K562 (cell line): ENCODE data around the gene ZDHHC19. TPM values are rescaled to one million over a fixed set of nuclear protein-coding genes. Genes with fewer than 3 reads are reported as not detected.
A peak's percentile ranks its signal among the peaks of the same experiment; 100 is the strongest.

Source experiments
- FOS ChIP-seq: IDR thresholded peaks from 3 replicates; pipeline ENCODE4 v1.6.1; 2011; ENCODE audit not compliant: insufficient read length; ENCODE audit errors: extremely low read depth
- HDAC2 ChIP-seq: fragments of 450-650 bp; IDR thresholded peaks from 2 replicates; pipeline ENCODE4 v1.6.1; 2016; ENCODE audit warnings: mild to moderate bottlenecking
- KLF6 ChIP-seq: fragments of 250-450 bp; sonication (Bioruptor Pico); IDR thresholded peaks from 2 replicates; pipeline ENCODE4 v1.4.0; 2020; ENCODE audit warnings: mild to moderate bottlenecking, moderate library complexity, borderline replicate concordance
- MTA2 ChIP-seq: fragments of 450-650 bp; IDR thresholded peaks from 2 replicates; pipeline ENCODE4 v1.6.1; 2016; ENCODE audit warnings: low read depth
- NEUROD1 ChIP-seq: fragments of 150-350 bp; IDR thresholded peaks from 2 replicates; pipeline ENCODE4 v1.6.1; 2014; ENCODE audit warnings: borderline replicate concordance, low read length, low read depth; ENCODE audit not compliant: partially characterized antibody
- NR2C1 ChIP-seq, 2 experiments: fragments of 450-650 bp; IDR thresholded peaks; 2 replicates each; pipeline ENCODE4 v1.6.1; 2017; ENCODE audit warnings: mild to moderate bottlenecking in 2 of 2, antibody characterized with exemption in 1 of 2, inconsistent platforms in 1 of 2, missing compliant biosample characterization in 1 of 2, missing genetic modification characterization in 1 of 2
- PCBP2 ChIP-seq: fragments of 200-400 bp; formaldehyde crosslinking; IDR thresholded peaks from 2 replicates; pipeline ENCODE4 v1.6.1; 2018; ENCODE audit warnings: low read length, low read depth, mild to moderate bottlenecking, moderate library complexity; ENCODE audit not compliant: poor library complexity, severe bottlenecking
- PTTG1 ChIP-seq: fragments of 450-650 bp; IDR thresholded peaks from 2 replicates; pipeline ENCODE4 v1.6.1; 2016; ENCODE audit warnings: low read depth, mild to moderate bottlenecking, missing genetic modification characterization, missing compliant biosample characterization
- PYGO2 ChIP-seq: fragments of 450-650 bp; IDR thresholded peaks from 2 replicates; pipeline ENCODE4 v1.6.1; 2016; ENCODE audit warnings: mild to moderate bottlenecking, missing genetic modification characterization, moderate library complexity, missing compliant biosample characterization
- RBM34 ChIP-seq: fragments of 200-400 bp; formaldehyde crosslinking; IDR thresholded peaks from 2 replicates; pipeline ENCODE4 v1.6.1; 2018; ENCODE audit warnings: low read length, borderline replicate concordance; ENCODE audit not compliant: insufficient read depth
- SPI1 ChIP-seq: IDR thresholded peaks from 2 replicates; pipeline ENCODE4 v1.6.1; 2011; ENCODE audit warnings: low read depth, low read length, control low read depth, borderline replicate concordance
- YBX1 ChIP-seq: fragments of 450-650 bp; IDR thresholded peaks from 2 replicates; pipeline ENCODE4 v1.7.1; 2016; ENCODE audit warnings: mild to moderate bottlenecking
- polyA plus RNA-seq, 8 experiments: library from polyadenylated mRNA; depleted of rRNA in 4 of 8; stranded (reverse) in 5 of 8; unstranded in 3 of 8; fragments of >200 nt; fragmentation: Nextera tagmentation in 2 of 8; fragmentation: Illumina TruSeq in 1 of 8; extraction: Ambion mirVana in 2 of 8; extraction: Trizol in 1 of 8; gene quantifications; 2 replicates each; pipeline versions ENCODE4 v1.2.1 to v1.2.3, GENCODE V29; 2011 to 2014; ENCODE audit warnings: inconsistent platforms in 1 of 8, missing spikeins in 1 of 8
- total RNA-seq, 7 experiments: library from RNA; depleted of rRNA in 6 of 7; stranded (reverse); fragments of >200 nt in 6 of 7; fragmentation: Illumina TruSeq in 2 of 7; extraction: Trizol in 2 of 7; gene quantifications; 2 replicates each; pipeline versions ENCODE4 v1.2.1 to v1.2.3, GENCODE V29; 2011 to 2021; ENCODE audit warnings: low replicate concordance in 1 of 7
- TF ChIP-seq, protein P1 (sequence below): fragments of 450-650 bp; IDR thresholded peaks from 2 replicates; pipeline ENCODE4 v1.6.1; 2014; ENCODE audit warnings: low read depth, mild to moderate bottlenecking, moderate library complexity, borderline replicate concordance
- TF ChIP-seq, protein P2 (sequence below): fragments of 450-650 bp; formaldehyde crosslinking; IDR thresholded peaks from 2 replicates; pipeline ENCODE4 v1.4.0; 2022; ENCODE audit warnings: missing genetic modification characterization
- TF ChIP-seq, protein P3 (sequence below): sonication (generic); formaldehyde crosslinking; IDR thresholded peaks from 2 replicates; pipeline ENCODE4 v1.8.0; 2022; ENCODE audit warnings: mild to moderate bottlenecking, missing genetic modification reagents
- TF ChIP-seq, protein P4 (sequence below): fragments of 450-650 bp; IDR thresholded peaks from 2 replicates; pipeline ENCODE4 v1.6.1; 2016; ENCODE audit warnings: missing biosample characterization, missing genetic modification characterization
- TF ChIP-seq, protein P5 (sequence below), 2 experiments: fragments of 450-650 bp in 1 of 2; sonication (generic) in 1 of 2; formaldehyde crosslinking in 1 of 2; IDR thresholded peaks in 1 of 2; conservative IDR thresholded peaks in 1 of 2; 2 replicates each; pipeline versions ENCODE4 v1.6.1 to v1.8.1; 2016 to 2023; ENCODE audit warnings: mild to moderate bottlenecking in 2 of 2, moderate library complexity in 2 of 2, inconsistent platforms in 1 of 2, missing genetic modification reagents in 1 of 2

The ZDHHC19 gene
- total and polyA plus RNA-seq, 9 of the 15 experiments (the other 6 are each of a cell fraction or from before 2014, with no cell fraction given): 0.40 to 5.5 (median 1.1) TPM

DNA sequence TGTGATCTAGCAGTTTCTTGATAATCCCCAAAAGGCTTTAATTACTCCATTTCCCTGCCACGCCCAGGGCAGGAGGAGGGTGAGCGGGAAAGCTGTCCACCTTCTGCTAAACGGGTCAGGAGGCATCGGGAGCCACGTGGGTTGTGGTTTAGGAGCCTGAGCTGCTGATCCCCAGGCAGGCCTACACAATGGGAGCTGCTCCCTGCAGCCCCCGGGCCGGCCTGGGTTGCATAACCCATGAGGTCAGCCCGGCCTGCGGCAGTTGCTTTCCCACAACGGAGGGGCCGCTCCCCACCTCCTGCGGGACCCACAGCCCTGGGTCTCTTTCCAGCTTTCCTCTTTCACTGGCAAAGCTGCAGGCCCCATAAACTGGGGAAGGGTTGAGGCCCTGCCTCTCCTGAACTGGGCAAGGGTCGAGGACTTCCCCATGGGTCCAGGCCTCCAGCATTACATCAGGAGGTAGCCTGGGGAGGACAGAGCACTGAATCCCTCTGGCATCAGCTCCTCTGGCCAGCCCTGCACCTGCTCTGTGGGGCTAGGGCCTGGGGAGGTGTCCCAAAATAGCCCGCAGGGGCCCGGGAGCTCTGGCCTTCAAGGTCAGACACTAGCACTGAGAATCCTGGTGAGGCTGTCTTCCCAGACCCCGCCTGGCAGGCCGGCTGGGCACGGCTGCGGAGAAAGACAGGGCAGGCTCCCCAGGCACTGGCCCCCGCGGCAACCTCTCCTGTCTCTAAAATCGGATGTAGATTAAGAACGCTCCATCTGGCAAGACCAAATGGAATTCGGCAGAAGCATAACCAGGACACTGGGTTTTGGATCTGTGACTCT, 47.3 kb downstream of the ZDHHC19 start (continued):
- TF ChIP-seq YBX1 (no peak), NR2C1 (IDR thresholded peaks at IDR 0.05) (no peak), NR2C1 (tag; IDR thresholded peaks at IDR 0.05) (peak; percentile 40; the same call in 1 of the 2 replicates), PTTG1 (tag) (no peak), PCBP2 (no peak), PYGO2 (tag) (no peak), NEUROD1 (no peak), FOS (no peak), RBM34 (no peak), KLF6 (peak; percentile 41; the same call in 1 of the 2 replicates), HDAC2 (no peak), SPI1 (no peak), MTA2 (no peak)
- TF ChIP-seq, protein P1, sequence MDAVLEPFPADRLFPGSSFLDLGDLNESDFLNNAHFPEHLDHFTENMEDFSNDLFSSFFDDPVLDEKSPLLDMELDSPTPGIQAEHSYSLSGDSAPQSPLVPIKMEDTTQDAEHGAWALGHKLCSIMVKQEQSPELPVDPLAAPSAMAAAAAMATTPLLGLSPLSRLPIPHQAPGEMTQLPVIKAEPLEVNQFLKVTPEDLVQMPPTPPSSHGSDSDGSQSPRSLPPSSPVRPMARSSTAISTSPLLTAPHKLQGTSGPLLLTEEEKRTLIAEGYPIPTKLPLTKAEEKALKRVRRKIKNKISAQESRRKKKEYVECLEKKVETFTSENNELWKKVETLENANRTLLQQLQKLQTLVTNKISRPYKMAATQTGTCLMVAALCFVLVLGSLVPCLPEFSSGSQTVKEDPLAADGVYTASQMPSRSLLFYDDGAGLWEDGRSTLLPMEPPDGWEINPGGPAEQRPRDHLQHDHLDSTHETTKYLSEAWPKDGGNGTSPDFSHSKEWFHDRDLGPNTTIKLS: no peak
- TF ChIP-seq, protein P2, sequence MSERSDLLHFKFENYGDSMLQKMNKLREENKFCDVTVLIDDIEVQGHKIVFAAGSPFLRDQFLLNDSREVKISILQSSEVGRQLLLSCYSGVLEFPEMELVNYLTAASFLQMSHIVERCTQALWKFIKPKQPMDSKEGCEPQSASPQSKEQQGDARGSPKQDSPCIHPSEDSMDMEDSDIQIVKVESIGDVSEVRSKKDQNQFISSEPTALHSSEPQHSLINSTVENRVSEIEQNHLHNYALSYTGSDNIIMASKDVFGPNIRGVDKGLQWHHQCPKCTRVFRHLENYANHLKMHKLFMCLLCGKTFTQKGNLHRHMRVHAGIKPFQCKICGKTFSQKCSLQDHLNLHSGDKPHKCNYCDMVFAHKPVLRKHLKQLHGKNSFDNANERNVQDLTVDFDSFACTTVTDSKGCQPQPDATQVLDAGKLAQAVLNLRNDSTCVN (CRISPR knock-in tag): no peak
- TF ChIP-seq, protein P3, sequence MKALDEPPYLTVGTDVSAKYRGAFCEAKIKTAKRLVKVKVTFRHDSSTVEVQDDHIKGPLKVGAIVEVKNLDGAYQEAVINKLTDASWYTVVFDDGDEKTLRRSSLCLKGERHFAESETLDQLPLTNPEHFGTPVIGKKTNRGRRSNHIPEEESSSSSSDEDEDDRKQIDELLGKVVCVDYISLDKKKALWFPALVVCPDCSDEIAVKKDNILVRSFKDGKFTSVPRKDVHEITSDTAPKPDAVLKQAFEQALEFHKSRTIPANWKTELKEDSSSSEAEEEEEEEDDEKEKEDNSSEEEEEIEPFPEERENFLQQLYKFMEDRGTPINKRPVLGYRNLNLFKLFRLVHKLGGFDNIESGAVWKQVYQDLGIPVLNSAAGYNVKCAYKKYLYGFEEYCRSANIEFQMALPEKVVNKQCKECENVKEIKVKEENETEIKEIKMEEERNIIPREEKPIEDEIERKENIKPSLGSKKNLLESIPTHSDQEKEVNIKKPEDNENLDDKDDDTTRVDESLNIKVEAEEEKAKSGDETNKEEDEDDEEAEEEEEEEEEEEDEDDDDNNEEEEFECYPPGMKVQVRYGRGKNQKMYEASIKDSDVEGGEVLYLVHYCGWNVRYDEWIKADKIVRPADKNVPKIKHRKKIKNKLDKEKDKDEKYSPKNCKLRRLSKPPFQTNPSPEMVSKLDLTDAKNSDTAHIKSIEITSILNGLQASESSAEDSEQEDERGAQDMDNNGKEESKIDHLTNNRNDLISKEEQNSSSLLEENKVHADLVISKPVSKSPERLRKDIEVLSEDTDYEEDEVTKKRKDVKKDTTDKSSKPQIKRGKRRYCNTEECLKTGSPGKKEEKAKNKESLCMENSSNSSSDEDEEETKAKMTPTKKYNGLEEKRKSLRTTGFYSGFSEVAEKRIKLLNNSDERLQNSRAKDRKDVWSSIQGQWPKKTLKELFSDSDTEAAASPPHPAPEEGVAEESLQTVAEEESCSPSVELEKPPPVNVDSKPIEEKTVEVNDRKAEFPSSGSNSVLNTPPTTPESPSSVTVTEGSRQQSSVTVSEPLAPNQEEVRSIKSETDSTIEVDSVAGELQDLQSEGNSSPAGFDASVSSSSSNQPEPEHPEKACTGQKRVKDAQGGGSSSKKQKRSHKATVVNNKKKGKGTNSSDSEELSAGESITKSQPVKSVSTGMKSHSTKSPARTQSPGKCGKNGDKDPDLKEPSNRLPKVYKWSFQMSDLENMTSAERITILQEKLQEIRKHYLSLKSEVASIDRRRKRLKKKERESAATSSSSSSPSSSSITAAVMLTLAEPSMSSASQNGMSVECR: no peak
- TF ChIP-seq, protein P4, sequence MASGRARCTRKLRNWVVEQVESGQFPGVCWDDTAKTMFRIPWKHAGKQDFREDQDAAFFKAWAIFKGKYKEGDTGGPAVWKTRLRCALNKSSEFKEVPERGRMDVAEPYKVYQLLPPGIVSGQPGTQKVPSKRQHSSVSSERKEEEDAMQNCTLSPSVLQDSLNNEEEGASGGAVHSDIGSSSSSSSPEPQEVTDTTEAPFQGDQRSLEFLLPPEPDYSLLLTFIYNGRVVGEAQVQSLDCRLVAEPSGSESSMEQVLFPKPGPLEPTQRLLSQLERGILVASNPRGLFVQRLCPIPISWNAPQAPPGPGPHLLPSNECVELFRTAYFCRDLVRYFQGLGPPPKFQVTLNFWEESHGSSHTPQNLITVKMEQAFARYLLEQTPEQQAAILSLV: no peak
- TF ChIP-seq, protein P5, sequence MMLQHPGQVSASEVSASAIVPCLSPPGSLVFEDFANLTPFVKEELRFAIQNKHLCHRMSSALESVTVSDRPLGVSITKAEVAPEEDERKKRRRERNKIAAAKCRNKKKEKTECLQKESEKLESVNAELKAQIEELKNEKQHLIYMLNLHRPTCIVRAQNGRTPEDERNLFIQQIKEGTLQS (IDR thresholded peaks at IDR 0.05): no peak; the same call in 1 of the 2 replicates
- TF ChIP-seq, protein P5 (CRISPR knock-in tag; conservative IDR thresholded peaks at IDR 0.05): no peak
